Muscle layer of duodenum (tissue), 2 donors: Measurements from ENCODE around the gene ZNF565.

Experiments used
- H3K27ac ChIP-seq: one replicate; pipeline ENCODE4 v1.7.0; 2013; ENCODE audit warnings: mild to moderate bottlenecking, low read length
- H3K27me3 ChIP-seq: one replicate; pipeline ENCODE4 v1.7.0; 2013; ENCODE audit warnings: low read depth, mild to moderate bottlenecking, control low read depth, low read length
- H3K36me3 ChIP-seq, 2 donors: one replicate each; pipeline ENCODE4 v1.7.0; 2013; ENCODE audit warnings: low read length in 2 of 2, control low read depth in 1 of 2, mild to moderate bottlenecking in 1 of 2; ENCODE audit not compliant: insufficient read depth in 2 of 2, control insufficient read depth in 1 of 2
- H3K4me1 ChIP-seq, 2 donors: one replicate each; pipeline ENCODE4 v1.7.0; 2013; ENCODE audit warnings: low read length in 2 of 2, mild to moderate bottlenecking in 2 of 2, control low read depth in 1 of 2, moderate library complexity in 1 of 2; ENCODE audit not compliant: insufficient read depth in 2 of 2, control insufficient read depth in 1 of 2
- H3K4me3 ChIP-seq, 2 donors: one replicate each; pipeline ENCODE4 v1.7.0; 2013; ENCODE audit warnings: low read length in 2 of 2, low read depth in 1 of 2, mild to moderate bottlenecking in 1 of 2
- H3K9me3 ChIP-seq, 2 donors: one replicate each; pipeline ENCODE4 v1.7.0; 2013; ENCODE audit warnings: low read length in 2 of 2, control low read depth in 1 of 2, mild to moderate bottlenecking in 1 of 2; ENCODE audit not compliant: control insufficient read depth in 1 of 2
- donor health status: healthy.

ZNF565 gene

GRCh38 chr19:36172852-36173251 is 41.6 kb downstream of the ZNF565 start:
- no peak overlapping the region for H3K27ac ChIP-seq
- no peaks in the 10 kb centered on the region for H3K36me3 ChIP-seq
- no peaks in the 10 kb centered on the region for H3K27me3 ChIP-seq
- no peak overlapping the region for H3K4me3 ChIP-seq
- peaks cover 0 to 6% of the 10 kb centered on the region in 2 donors for H3K4me1 ChIP-seq
- no peaks in the 10 kb centered on the region for H3K9me3 ChIP-seq

DNA sequence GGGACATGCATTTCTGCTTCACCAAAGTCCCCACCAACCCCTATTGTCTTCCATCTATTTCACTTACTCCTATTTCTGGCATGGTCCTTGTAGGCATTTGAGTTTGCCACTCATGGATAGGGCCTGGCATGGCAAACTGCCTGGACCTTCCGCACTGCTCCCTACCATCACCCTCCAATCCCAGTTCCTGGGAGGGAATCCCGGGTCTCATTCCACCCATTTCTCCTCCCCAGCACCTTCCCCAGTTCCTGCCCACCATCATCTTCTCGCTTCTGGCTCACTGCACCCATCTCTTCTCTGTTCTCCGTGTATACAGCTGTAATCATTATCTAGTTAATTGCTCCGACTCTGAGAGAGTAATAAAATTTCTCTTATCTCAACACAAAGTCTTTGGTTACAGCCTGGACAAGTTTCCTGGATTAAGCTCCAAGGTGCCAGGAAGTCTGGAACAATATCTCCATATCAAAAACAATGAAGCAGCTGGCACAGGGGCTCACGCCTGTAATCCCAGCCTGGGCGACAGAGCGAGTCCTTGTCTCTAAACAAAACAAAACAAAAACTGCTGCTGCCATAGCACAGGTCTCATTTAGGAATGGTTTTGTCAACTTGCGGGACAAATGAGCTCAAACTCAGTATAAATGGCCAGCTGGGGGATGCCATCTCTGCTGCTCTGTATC is 45.2 kb downstream of the ZNF565 start:
- Histone ChIP-seq H3K36me3 (peaks cover 0 to 3% of the 10 kb centered on the region in 2 donors), H3K27ac (no peak overlapping the region), H3K9me3 (no peaks in the 10 kb centered on the region), H3K4me3 (no peak overlapping the region), H3K4me1 (peaks cover 0 to 6% of the 10 kb centered on the region in 2 donors), H3K27me3 (no peaks in the 10 kb centered on the region)

GRCh38 chr19:36163813-36164212 is 50.7 kb downstream of the ZNF565 start:
- Histone ChIP-seq H3K27me3 (no peaks in the 10 kb centered on the region), H3K4me3 (no peak overlapping the region), H3K4me1 (no peaks in the 10 kb centered on the region), H3K36me3 (peaks cover 0 to 3% of the 10 kb centered on the region in 2 donors), H3K9me3 (no peaks in the 10 kb centered on the region), H3K27ac (no peak overlapping the region)

DNA sequence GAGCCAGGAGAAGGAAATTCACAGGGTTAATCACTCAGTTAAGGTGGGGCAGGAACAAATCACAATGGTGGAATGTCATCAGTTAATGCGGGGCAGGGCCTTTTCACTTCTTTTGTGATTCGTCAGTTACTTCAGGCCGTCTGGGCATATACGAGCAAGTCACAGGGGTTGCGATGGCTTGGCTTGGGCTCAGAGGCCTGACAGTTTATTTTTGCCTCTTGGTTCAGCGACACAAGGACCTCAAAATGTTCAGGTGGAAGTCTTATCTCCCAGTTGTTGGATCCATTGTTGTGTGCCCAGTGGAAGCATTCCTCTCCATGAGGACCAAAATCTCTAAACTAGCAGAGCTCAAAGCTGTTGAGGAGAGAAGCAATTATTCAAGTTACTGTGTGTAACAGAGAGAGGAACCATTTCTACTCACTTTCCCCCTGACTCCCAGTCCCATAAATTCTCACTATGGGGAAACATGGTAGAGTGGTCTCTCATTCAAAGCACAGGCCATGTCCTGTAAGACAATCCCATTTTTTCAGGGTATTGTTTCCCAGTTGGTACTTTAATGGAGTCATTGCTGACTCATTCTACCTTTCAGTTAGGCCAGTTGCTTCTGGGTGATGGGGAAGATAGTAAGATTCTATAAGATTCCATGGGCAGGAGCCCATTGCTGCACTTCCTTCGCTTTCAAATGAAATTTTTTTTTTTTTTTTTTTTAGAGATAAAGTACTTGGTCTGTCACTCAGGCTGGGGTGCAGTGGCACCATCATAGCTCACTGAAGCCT is 53.5 kb downstream of the ZNF565 start:
- peaks cover 0 to under 1% of the 10 kb centered on the region in 2 donors for H3K36me3 ChIP-seq
- H3K27me3 ChIP-seq, result no peaks in the 10 kb centered on the region
- H3K4me1 ChIP-seq, result no peaks in the 10 kb centered on the region
- no peak overlapping the region for H3K27ac ChIP-seq
- H3K4me3 ChIP-seq, result no peak overlapping the region
- H3K9me3 ChIP-seq, result no peaks in the 10 kb centered on the region

GRCh38 chr19:36153126-36153525 is 61.3 kb downstream of the ZNF565 start:
- Histone ChIP-seq H3K27ac (peak overlapping the region; percentile 86), H3K9me3 (no peaks in the 10 kb centered on the region), H3K36me3 (peaks cover 20 to 22% of the 10 kb centered on the region in 2 donors), H3K27me3 (no peaks in the 10 kb centered on the region), H3K4me1 (peaks cover 0 to 14% of the 10 kb centered on the region in 2 donors), H3K4me3 (peak overlapping the region in 1 of 2 donors; percentile 74)

DNA sequence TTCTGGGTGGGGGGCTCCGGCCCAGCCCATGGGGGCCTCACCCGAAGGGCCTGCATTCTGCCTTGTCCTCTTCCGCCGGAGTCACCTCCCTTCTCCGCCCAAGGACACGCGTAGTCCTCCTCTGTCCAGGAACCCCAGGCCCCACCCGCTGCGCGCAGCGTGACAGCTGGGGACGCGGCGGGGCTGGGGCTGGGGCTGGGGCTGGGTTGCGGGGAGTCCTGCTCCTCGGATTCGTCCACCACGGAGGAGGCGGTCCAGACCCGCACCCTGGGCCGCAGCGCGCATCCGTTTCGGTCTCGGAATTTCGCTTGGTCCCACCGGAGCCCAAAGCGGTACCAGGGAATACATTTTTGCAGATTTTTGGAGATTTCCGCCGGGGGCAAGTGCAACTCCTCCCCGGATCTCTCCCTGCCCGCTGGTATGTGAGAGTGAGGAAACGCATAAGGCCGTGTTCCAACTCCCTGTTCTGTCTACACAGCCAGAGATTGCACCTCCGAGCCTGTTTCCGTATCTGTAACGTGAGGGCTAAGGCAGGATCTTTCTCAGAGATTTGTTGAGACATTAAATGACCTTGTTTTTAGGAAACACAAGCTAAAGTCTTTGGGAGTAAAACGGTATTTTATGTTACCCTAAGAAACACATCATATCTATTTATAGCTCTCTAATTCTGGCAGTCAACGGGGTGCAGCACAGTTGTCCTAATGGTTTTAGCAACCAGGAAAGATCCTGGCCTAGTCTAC is 61.9 kb downstream of the ZNF565 start, which contains the start of gene COX7A1:
Gene COX7A1, minus strand, starts transcription at position 96 of the 740 bp plus-strand sequence. Its CDS starts 40 bp downstream, at position 56.
- Histone ChIP-seq H3K27ac (peak within 1 kb of the TSS; percentile 92), H3K36me3 (peaks cover 20 to 22% of the 10 kb centered on the region in 2 donors), H3K4me3 (peak within 1 kb of the TSS; percentile 70 to 74), H3K27me3 (no peaks in the 10 kb centered on the region), H3K4me1 (peaks cover 0 to 14% of the 10 kb centered on the region in 2 donors), H3K9me3 (no peaks in the 10 kb centered on the region)

DNA sequence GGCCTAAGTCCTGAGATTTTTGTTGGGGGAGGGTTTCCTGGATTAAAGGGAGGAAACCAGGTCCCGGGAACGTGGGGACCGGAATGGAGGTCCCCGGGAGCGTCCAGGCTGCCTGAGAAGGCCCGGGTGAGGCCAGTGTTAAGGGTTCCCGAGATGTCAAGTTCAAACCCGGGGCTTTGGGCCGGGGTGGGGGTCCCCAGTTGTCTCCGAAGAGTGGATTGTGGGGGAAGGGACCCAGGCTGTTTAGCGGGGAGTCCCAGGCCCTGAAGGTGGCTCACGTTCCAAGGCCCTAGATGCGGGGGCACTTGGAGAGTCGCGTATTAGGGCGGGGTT is 62.5 kb downstream of the ZNF565 start:
- no peaks in the 10 kb centered on the region for H3K27me3 ChIP-seq
- no peaks in the 10 kb centered on the region for H3K9me3 ChIP-seq
- peak overlapping the region; percentile 92 for H3K27ac ChIP-seq
- peak overlapping the region; percentile 70 to 74 for H3K4me3 ChIP-seq
- peaks cover 24 to 25% of the 10 kb centered on the region in 2 donors for H3K36me3 ChIP-seq
- H3K4me1 ChIP-seq, result peaks cover 0 to 14% of the 10 kb centered on the region in 2 donors

- Histone ChIP-seq H3K36me3 (peaks cover 30 to 31% of the 10 kb centered on the region in 2 donors), H3K9me3 (no peaks in the 10 kb centered on the region), H3K4me3 (peak overlapping the region; percentile 70 to 74), H3K4me1 (peaks cover 0 to 14% of the 10 kb centered on the region in 2 donors), H3K27me3 (no peaks in the 10 kb centered on the region), H3K27ac (peak overlapping the region; percentile 92)
These were observed 63.1 kb downstream of the ZNF565 start for GRCh38 chr19:36151144-36152018.

DNA sequence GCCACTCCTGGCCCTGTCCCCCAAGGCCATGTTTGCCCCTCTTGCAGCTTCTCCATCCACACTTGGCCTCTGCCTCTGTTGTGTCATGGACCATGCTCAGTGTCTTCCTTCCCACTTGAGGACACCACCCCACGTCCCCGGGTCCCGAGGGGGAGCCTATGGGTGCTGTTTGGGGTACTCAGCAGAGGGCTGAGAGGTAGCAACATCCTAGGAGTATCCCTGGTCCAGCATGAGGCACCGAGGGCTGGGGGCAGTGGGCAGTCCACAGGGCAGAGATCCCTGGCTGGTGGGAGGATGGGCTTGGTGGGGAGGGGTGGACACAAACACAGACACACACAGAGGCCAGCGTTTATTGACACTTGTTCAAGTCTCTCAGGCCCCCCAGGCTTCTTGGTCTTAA is 63.9 kb downstream of the ZNF565 start:
- Histone ChIP-seq H3K4me3 (peak overlapping the region in 1 of 2 donors; percentile 74), H3K9me3 (no peaks in the 10 kb centered on the region), H3K4me1 (peaks cover 0 to 14% of the 10 kb centered on the region in 2 donors), H3K36me3 (peaks cover 38 to 39% of the 10 kb centered on the region in 2 donors), H3K27ac (peak overlapping the region; percentile 45), H3K27me3 (no peaks in the 10 kb centered on the region)

DNA sequence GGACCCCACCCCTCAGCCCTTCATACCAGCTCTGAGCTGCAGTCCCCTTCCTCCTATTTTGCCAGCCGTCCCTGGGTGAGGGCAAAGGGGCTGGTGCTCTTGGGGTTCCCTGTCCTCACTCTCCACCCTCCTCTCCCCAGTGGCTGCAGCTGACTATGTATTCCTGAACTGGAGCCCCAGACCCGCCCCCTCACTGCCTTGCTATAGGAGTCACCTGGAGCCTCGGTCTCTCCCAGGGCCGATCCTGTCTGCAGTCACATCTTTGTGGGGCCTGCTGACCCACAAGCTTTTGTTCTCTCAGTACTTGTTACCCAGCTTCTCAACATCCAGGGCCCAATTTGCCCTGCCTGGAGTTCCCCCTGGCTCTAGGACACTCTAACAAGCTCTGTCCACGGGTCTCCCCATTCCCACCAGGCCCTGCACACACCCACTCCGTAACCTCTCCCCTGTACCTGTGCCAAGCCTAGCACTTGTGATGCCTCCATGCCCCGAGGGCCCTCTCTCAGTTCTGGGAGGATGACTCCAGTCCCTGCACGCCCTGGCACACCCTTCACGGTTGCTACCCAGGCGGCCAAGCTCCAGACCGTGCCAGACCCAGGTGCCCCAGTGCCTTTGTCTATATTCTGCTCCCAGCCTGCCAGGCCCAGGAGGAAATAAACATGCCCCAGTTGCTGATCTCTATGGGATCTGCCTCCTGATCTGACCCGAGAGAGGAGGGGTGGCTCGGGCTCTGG is 64.6 kb downstream of the ZNF565 start:
- Histone ChIP-seq H3K4me3 (no peak overlapping the region), H3K27ac (no peak overlapping the region), H3K9me3 (no peaks in the 10 kb centered on the region), H3K4me1 (peaks cover 0 to 14% of the 10 kb centered on the region in 2 donors), H3K27me3 (no peaks in the 10 kb centered on the region), H3K36me3 (peaks cover 44 to 45% of the 10 kb centered on the region in 2 donors)
